Measurements from ENCODE around the gene MT1M.
"Not testable (repeated sequence)": the region's sequence is repeated elsewhere in the genome, so short reads cannot be mapped to it uniquely, and the experiment has no call there.

Gene MT1M

GRCh38 chr16:56671691-56672090 is 39.2 kb downstream of the MT1M start:
- DNase-seq (ENCODE audit: low read depth in 3 of 3, low spot score in 1 of 3), result not testable (repeated sequence)

- DNase-seq (ENCODE audit: low read depth in 3 of 3, low spot score in 1 of 3), result not testable (repeated sequence)
Measured at GRCh38 chr16:56672171-56672570, 39.7 kb downstream of the MT1M start.

GRCh38 chr16:56672761-56673536 is 40.5 kb downstream of the MT1M start:
- no peak for DNase-seq (ENCODE audit: low read depth in 3 of 3, low spot score in 1 of 3)

GRCh38 chr16:56673921-56674320 is 41.5 kb downstream of the MT1M start:
- no peak for DNase-seq (ENCODE audit: low read depth in 3 of 3, low spot score in 1 of 3)

- DNase-seq (ENCODE audit: low read depth in 3 of 3, low spot score in 1 of 3), result not testable (repeated sequence)
Measured at GRCh38 chr16:56674570-56674969, 42.1 kb downstream of the MT1M start.

GRCh38 chr16:56675685-56676210 is 43.3 kb downstream of the MT1M start:
- DNase-seq (ENCODE audit: low read depth in 3 of 3, low spot score in 1 of 3), result peak in 1 of 3 donors; percentile 50

- no peak for DNase-seq (ENCODE audit: low read depth in 3 of 3, low spot score in 1 of 3)
Measured at GRCh38 chr16:56677474-56677873, 45.0 kb downstream of the MT1M start.

GRCh38 chr16:56679078-56679730 is 46.7 kb downstream of the MT1M start:
- DNase-seq (ENCODE audit: low read depth in 3 of 3, low spot score in 1 of 3), result no peak

- no peak for DNase-seq (ENCODE audit: low read depth in 3 of 3, low spot score in 1 of 3)
Measured at GRCh38 chr16:56679818-56680217, 47.4 kb downstream of the MT1M start.

GRCh38 chr16:56681939-56682702 is 49.7 kb downstream of the MT1M start, which contains the start of gene MT1X:
MT1X (plus strand) TSS chr16:56682470; CDS start chr16:56682541, 71 bp downstream.
- peak; percentile 57 to 87 (median 78) for DNase-seq (ENCODE audit: low read depth in 3 of 3, low spot score in 1 of 3)

- DNase-seq (ENCODE audit: low read depth in 3 of 3, low spot score in 1 of 3), result no peak
Measured at GRCh38 chr16:56682703-56683397, 50.4 kb downstream of the MT1M start.

All from stimulated activated CD4-positive, alpha-beta T cell treated with anti-CD3 and anti-CD28 coated beads, TNF-alpha, amount 100 ng/mL, for 1 hour (primary cell).